GM20000 (cell line): ENCODE data around the gene MPDU1.
A peak's percentile ranks its signal among the peaks of the same experiment; 100 is the strongest.

Experiments
- DNase-seq: peaks from one replicate; pipeline ENCODE4 v3.0.0; 2012; ENCODE audit warnings: low spot score
- CTCF ChIP-seq: IDR thresholded peaks from 2 replicates; pipeline ENCODE4 v1.5.1; 2012; ENCODE audit warnings: mild to moderate bottlenecking, control low read depth; ENCODE audit errors: extremely low read depth, missing control alignments

The MPDU1 gene

GRCh38 chr17:7633093-7633492, 49.4 kb downstream of the MPDU1 start:
- no peak for DNase-seq
- TF ChIP-seq CTCF, result no peak

- DNase-seq, result no peak
- peak; percentile 40 for TF ChIP-seq CTCF
Observed at GRCh38 chr17:7634384-7634783, 50.7 kb downstream of the MPDU1 start.

- no peak for DNase-seq
- no peak for TF ChIP-seq CTCF
Observed at GRCh38 chr17:7636163-7636562, 52.5 kb downstream of the MPDU1 start.
